ENCODE data around the gene GJD3.

The GJD3 gene

DNA sequence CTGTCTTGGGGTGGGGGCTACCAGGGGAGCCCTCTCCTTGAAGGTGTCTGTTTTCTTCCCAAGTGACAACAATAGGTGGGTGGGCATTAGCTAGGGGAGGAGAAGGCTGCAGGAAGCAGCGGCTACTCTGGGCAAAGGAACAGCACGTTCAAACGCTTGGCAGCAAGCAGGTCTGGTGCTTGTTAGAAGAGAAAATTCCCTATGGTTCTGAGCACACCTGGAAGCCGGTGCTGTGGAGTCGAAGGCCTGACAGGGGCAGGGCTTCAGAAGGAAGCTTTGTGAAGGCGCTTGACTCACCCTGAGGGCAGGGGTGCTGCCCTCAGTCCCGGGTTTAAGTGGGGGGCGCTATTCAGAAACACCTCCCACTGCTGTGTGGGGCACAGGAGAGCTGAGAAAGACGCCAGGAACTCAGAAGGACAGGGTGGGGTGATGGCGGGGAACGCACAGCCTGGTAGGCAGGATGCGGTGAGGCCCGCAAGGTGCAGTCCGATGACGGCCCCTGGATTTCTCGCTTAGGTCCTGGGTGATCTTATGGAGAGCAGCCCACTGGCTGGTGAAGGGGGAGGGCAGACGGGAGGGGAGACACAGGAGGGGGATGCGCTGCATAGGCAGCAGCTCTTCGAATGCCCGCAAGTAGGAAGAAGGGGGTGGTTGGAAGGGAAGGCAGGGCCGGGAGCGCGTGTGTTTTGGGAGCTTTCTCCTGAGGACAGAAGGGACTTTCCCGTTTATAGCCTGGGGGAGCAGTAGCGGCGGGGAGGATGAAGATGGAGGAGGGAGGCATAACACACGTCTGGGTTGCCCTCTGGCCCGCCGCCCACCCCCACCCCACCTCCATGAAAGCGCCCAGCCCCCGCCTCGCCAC, 3.2 kb downstream of the GJD3 start:
- Histone ChIP-seq H3K9ac (ENCODE audit: low read depth in 1 of 2, low read length in 2 of 2) (no peak overlapping the region), H3K27ac (ENCODE audit: low read depth, low read length) (no peak overlapping the region), H3K27me3 (ENCODE audit: control insufficient read depth in 1 of 2, insufficient read depth in 2 of 2, low read length in 2 of 2) (no peaks in the 10 kb centered on the region), H3K9me3 (ENCODE audit: control insufficient read depth in 1 of 2, low read length in 2 of 2) (no peaks in the 10 kb centered on the region), H3K4me1 (ENCODE audit: control insufficient read depth in 1 of 2, insufficient read depth in 2 of 2, low read length in 2 of 2) (peaks cover 12 to 14% of the 10 kb centered on the region in 2 donors), H3K4me3 (ENCODE audit: low read depth in 1 of 2, low read length in 2 of 2) (no peak overlapping the region), H3K36me3 (ENCODE audit: control insufficient read depth in 1 of 2, insufficient read depth in 2 of 2, low read length in 2 of 2) (peaks cover 2 to 4% of the 10 kb centered on the region in 2 donors)

DNA sequence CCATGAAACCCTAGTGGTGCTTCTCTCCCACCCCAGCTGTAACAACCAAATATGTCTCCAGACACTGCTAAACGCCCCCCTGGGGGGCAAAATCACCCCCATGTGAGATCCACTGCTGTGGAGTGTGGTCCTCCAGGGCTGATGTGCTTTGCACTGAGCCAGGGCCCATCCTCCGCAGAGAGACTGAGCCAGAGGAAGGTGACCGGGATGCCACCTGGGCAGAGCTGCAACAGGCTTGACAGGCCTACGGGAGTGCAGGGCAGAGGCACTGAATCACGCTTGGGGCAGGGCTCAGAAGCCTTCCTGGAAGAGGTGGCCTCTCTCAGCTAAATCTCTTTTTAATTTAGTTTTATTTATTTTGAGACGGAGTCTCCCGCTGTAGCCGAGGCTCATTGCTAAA, 4.4 kb downstream of the GJD3 start:
- Histone ChIP-seq H3K9me3 (ENCODE audit: control insufficient read depth in 1 of 2, low read length in 2 of 2) (no peaks in the 10 kb centered on the region), H3K9ac (ENCODE audit: low read depth in 1 of 2, low read length in 2 of 2) (no peak overlapping the region), H3K4me3 (ENCODE audit: low read depth in 1 of 2, low read length in 2 of 2) (no peak overlapping the region), H3K36me3 (ENCODE audit: control insufficient read depth in 1 of 2, insufficient read depth in 2 of 2, low read length in 2 of 2) (peaks cover 5 to 15% of the 10 kb centered on the region in 2 donors), H3K27me3 (ENCODE audit: control insufficient read depth in 1 of 2, insufficient read depth in 2 of 2, low read length in 2 of 2) (no peaks in the 10 kb centered on the region), H3K4me1 (ENCODE audit: control insufficient read depth in 1 of 2, insufficient read depth in 2 of 2, low read length in 2 of 2) (peaks cover 12 to 14% of the 10 kb centered on the region in 2 donors), H3K27ac (ENCODE audit: low read depth, low read length) (no peak overlapping the region)

DNA sequence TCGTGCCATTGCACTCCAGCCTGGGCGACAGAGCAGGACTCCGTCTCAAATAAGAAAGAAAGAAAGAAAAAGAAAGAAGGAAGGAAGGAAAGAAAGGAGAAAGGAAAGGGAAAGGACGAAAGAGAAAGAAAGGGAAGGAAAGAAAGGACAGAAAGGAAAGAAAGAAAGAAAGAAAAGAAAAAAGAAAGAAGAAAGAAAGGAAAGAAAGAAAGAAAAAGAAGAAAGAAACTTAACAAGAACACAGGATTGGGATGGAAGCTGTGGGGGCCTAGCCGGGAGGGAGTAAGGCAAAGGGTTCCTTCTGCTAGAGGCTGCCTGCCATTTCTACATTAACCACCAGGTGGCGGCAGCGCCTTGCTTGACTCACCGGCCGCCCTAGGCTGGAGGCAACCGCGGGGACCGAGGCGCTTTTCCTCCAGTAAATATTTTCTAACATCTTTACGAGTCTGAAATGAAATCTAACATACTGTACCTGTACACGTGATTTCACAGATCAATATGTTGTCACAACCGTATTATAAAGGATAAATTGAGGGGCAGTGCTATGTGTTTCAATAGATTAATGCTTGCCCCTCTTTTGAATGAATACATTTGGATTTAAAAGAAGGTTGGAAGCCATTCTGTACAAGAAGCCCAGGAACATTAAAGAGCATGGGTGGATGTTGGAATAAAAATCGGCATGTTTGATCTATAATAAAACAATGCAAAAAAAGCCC, 6.1 kb downstream of the GJD3 start:
- Histone ChIP-seq H3K9me3 (ENCODE audit: control insufficient read depth in 1 of 2, low read length in 2 of 2) (no peaks in the 10 kb centered on the region), H3K4me1 (ENCODE audit: control insufficient read depth in 1 of 2, insufficient read depth in 2 of 2, low read length in 2 of 2) (peaks cover 5 to 9% of the 10 kb centered on the region in 2 donors), H3K4me3 (ENCODE audit: low read depth in 1 of 2, low read length in 2 of 2) (peak overlapping the region; percentile 37 to 59), H3K9ac (ENCODE audit: low read depth in 1 of 2, low read length in 2 of 2) (no peak overlapping the region), H3K27ac (ENCODE audit: low read depth, low read length) (no peak overlapping the region), H3K36me3 (ENCODE audit: control insufficient read depth in 1 of 2, insufficient read depth in 2 of 2, low read length in 2 of 2) (peaks cover 5 to 31% of the 10 kb centered on the region in 2 donors), H3K27me3 (ENCODE audit: control insufficient read depth in 1 of 2, insufficient read depth in 2 of 2, low read length in 2 of 2) (no peaks in the 10 kb centered on the region)

DNA sequence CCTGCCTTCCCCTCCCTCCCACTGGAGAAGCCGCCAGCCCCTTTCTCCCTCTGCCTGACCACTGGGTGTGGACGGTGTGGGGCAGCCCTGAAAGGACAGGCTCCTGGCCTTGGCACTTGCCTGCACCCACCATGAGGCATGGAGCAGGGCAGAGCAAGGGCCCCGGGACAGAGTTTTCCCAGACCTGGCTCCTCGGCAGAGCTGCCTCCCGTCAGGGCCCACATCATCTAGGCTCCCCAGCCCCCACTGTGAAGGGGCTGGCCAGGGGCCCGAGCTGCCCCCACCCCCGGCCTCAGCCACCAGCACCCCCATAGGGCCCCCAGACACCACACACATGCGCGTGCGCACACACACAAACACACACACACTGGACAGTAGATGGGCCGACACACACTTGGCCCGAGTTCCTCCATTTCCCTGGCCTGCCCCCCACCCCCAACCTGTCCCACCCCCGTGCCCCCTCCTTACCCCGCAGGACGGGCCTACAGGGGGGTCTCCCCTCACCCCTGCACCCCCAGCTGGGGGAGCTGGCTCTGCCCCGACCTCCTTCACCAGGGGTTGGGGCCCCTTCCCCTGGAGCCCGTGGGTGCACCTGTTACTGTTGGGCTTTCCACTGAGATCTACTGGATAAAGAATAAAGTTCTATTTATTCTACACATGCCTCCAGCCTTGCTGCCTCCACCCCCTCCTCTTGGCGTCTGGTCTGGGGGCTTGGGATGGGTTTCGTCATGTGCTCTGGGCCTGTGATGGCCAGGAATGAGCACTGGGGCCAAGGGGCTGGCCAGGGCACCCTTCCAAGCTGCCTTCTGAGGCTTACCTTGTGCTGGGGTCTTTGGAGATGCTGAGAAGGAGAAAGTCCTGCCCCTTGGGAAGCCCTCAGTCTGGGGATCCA, 7.3 kb downstream of the GJD3 start:
- Histone ChIP-seq H3K4me1 (ENCODE audit: control insufficient read depth in 1 of 2, insufficient read depth in 2 of 2, low read length in 2 of 2) (peaks cover 5 to 14% of the 10 kb centered on the region in 2 donors), H3K9me3 (ENCODE audit: control insufficient read depth in 1 of 2, low read length in 2 of 2) (no peaks in the 10 kb centered on the region), H3K27me3 (ENCODE audit: control insufficient read depth in 1 of 2, insufficient read depth in 2 of 2, low read length in 2 of 2) (no peaks in the 10 kb centered on the region), H3K36me3 (ENCODE audit: control insufficient read depth in 1 of 2, insufficient read depth in 2 of 2, low read length in 2 of 2) (peaks cover 13 to 44% of the 10 kb centered on the region in 2 donors), H3K4me3 (ENCODE audit: low read depth in 1 of 2, low read length in 2 of 2) (no peak overlapping the region), H3K27ac (ENCODE audit: low read depth, low read length) (no peak overlapping the region), H3K9ac (ENCODE audit: low read depth in 1 of 2, low read length in 2 of 2) (no peak overlapping the region)

DNA sequence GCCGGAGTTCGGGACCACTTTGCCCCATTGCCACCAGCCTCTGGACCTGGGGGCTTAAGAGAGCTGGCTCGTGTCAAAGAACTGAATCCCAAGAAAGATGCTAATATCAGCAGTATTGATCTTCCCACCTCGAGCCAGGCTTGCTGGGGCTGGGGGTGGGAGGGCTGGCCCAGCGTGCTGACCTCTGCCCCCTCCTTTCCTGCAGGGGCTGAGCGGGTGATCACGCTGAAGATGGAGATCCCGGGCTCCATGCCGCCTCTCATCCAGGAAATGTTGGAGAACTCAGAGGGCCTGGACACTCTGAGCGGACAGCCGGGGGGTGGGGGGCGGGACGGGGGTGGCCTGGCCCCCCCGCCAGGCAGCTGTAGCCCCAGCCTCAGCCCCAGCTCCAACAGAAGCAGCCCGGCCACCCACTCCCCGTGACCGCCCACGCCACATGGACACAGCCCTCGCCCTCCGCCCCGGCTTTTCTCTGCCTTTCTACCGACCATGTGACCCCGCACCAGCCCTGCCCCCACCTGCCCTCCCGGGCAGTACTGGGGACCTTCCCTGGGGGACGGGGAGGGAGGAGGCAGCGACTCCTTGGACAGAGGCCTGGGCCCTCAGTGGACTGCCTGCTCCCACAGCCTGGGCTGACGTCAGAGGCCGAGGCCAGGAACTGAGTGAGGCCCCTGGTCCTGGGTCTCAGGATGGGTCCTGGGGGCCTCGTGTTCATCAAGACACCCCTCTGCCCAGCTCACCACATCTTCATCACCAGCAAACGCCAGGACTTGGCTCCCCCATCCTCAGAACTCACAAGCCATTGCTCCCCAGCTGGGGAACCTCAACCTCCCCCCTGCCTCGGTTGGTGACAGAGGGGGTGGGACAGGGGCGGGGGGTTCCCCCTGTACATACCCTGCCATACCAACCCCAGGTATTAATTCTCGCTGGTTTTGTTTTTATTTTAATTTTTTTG, 8.5 kb downstream of the GJD3 start:
- H3K4me1 ChIP-seq (ENCODE audit: control insufficient read depth in 1 of 2, insufficient read depth in 2 of 2, low read length in 2 of 2), result peaks cover 14 to 23% of the 10 kb centered on the region in 2 donors
- no peak overlapping the region for H3K27ac ChIP-seq (ENCODE audit: low read depth, low read length)
- H3K9me3 ChIP-seq (ENCODE audit: control insufficient read depth in 1 of 2, low read length in 2 of 2), result no peaks in the 10 kb centered on the region
- H3K4me3 ChIP-seq (ENCODE audit: low read depth in 1 of 2, low read length in 2 of 2), result no peak overlapping the region
- no peaks in the 10 kb centered on the region for H3K27me3 ChIP-seq (ENCODE audit: control insufficient read depth in 1 of 2, insufficient read depth in 2 of 2, low read length in 2 of 2)
- peaks cover 15 to 52% of the 10 kb centered on the region in 2 donors for H3K36me3 ChIP-seq (ENCODE audit: control insufficient read depth in 1 of 2, insufficient read depth in 2 of 2, low read length in 2 of 2)
- H3K9ac ChIP-seq (ENCODE audit: low read depth in 1 of 2, low read length in 2 of 2), result no peak overlapping the region

DNA sequence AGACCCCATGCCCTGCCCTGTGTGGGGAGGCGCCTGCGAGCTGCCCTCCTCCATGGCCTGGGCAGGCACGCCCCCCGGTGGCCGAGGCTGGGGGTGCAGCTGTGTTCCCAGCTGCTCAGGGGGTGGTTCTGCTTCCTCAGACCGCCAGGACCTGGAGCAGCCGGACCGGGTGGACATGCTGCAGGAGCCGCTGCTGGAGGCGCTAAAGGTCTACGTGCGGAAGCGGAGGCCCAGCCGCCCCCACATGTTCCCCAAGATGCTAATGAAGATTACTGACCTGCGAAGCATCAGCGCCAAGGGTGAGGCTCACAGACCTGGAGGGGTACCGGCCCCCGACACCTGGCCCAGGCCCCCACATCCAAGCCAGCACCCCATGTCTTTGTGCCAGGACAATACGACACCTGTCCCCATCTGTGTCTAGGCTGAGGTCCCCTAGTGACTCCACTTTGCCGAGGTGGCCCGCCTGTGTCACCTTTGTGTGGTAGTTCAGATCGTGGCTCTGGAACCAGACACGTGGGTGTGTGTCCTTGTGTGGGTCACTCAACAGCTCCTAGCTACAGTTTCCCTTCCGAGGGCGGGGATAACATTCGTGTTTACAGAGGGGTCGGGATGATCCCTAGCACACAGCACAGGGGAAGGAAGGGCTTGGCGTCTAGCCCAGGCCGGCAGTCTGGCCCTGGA, 9.3 kb downstream of the GJD3 start:
- H3K27ac ChIP-seq (ENCODE audit: low read depth, low read length), result no peak overlapping the region
- H3K36me3 ChIP-seq (ENCODE audit: control insufficient read depth in 1 of 2, insufficient read depth in 2 of 2, low read length in 2 of 2), result peaks cover 15 to 57% of the 10 kb centered on the region in 2 donors
- H3K9ac ChIP-seq (ENCODE audit: low read depth in 1 of 2, low read length in 2 of 2), result no peak overlapping the region

DNA sequence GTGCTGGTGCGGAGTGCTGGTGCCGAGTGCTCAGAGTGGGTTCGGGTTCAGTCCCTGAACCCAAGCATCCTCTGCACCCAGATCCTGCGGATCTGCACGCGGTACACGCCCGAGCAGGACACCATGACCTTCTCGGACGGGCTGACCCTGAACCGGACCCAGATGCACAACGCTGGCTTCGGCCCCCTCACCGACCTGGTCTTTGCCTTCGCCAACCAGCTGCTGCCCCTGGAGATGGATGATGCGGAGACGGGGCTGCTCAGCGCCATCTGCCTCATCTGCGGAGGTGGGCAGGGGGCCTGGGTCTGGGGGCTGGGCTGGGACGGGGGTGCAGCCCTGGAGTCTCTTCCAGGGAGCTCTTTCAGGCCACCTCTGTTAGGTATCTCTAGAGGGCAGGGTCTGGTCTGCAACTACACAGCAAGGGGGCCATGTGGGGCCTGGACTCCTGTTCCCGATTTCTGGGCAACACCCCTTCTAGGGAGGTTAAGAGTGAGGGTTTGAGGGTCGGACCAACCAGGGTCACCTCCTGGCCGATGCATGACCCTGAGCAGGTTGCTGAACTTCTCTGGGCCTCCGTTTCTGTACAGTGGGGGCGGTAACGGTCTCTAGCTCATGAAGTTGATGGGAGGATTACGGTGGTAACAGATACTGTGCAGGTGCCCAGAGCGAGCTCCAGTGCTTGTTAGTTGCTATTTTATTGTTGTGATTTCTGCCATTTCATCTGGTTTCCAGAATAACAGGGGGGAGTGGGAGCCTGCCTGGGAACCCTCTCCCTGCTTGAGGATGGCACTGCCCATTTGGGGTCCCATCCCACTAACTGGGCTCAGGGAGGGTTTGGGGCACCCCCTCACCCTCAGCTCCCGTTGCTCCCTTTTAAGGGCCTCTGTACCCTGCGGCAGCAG, 10.1 kb downstream of the GJD3 start:
- Histone ChIP-seq H3K36me3 (ENCODE audit: control insufficient read depth in 1 of 2, insufficient read depth in 2 of 2, low read length in 2 of 2) (peaks cover 23 to 65% of the 10 kb centered on the region in 2 donors), H3K27ac (ENCODE audit: low read depth, low read length) (no peak overlapping the region), H3K27me3 (ENCODE audit: control insufficient read depth in 1 of 2, insufficient read depth in 2 of 2, low read length in 2 of 2) (no peaks in the 10 kb centered on the region), H3K9me3 (ENCODE audit: control insufficient read depth in 1 of 2, low read length in 2 of 2) (no peaks in the 10 kb centered on the region), H3K4me3 (ENCODE audit: low read depth in 1 of 2, low read length in 2 of 2) (no peak overlapping the region), H3K9ac (ENCODE audit: low read depth in 1 of 2, low read length in 2 of 2) (no peak overlapping the region), H3K4me1 (ENCODE audit: control insufficient read depth in 1 of 2, insufficient read depth in 2 of 2, low read length in 2 of 2) (peaks cover 26 to 33% of the 10 kb centered on the region in 2 donors)

More for the DNA sequence above, 9.3 kb downstream of the GJD3 start:
- Histone ChIP-seq H3K27me3 (ENCODE audit: control insufficient read depth in 1 of 2, insufficient read depth in 2 of 2, low read length in 2 of 2) (no peaks in the 10 kb centered on the region), H3K9me3 (ENCODE audit: control insufficient read depth in 1 of 2, low read length in 2 of 2) (no peaks in the 10 kb centered on the region), H3K4me1 (ENCODE audit: control insufficient read depth in 1 of 2, insufficient read depth in 2 of 2, low read length in 2 of 2) (peaks cover 18 to 25% of the 10 kb centered on the region in 2 donors), H3K4me3 (ENCODE audit: low read depth in 1 of 2, low read length in 2 of 2) (no peak overlapping the region)

DNA sequence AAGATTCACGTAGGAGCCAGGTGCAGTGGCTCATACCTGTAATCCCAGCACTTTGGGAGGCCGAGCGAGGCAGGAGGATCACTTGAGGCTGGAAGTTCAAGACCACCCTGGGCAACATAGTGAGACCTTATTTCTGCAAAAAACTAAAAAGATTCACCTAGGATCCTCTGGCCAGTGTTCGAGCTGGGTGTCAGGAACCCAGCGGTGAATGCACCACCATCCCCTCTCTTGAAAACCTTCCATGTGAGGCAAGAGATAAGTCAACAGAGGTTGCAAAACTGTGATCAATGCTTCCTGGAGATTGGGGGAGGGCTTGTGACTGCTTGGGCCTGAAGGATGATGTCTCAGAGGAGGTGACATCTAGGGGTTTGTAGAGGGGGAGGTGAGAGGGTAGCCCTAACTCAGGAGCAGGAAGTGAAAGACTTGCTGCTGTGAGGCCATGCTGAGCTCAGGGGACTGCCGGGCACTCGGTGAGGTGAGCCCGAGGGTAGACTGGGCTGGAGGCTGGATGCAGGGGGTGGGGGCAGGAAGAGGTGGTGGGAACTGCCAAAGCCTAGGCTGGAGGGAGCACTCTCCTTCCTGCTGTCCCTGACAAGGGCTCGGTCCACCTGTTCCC, 11.7 kb downstream of the GJD3 start:
- no peaks in the 10 kb centered on the region for H3K27me3 ChIP-seq (ENCODE audit: control insufficient read depth in 1 of 2, insufficient read depth in 2 of 2, low read length in 2 of 2)
- H3K9me3 ChIP-seq (ENCODE audit: control insufficient read depth in 1 of 2, low read length in 2 of 2), result no peaks in the 10 kb centered on the region
- H3K4me3 ChIP-seq (ENCODE audit: low read depth in 1 of 2, low read length in 2 of 2), result no peak overlapping the region
- no peak overlapping the region for H3K9ac ChIP-seq (ENCODE audit: low read depth in 1 of 2, low read length in 2 of 2)
- H3K4me1 ChIP-seq (ENCODE audit: control insufficient read depth in 1 of 2, insufficient read depth in 2 of 2, low read length in 2 of 2), result peaks cover 42 to 49% of the 10 kb centered on the region in 2 donors
- no peak overlapping the region for H3K27ac ChIP-seq (ENCODE audit: low read depth, low read length)
- peaks cover 29 to 77% of the 10 kb centered on the region in 2 donors for H3K36me3 ChIP-seq (ENCODE audit: control insufficient read depth in 1 of 2, insufficient read depth in 2 of 2, low read length in 2 of 2)
